HepG2 (cell line): Measurements from ENCODE around the gene ISOC2. TPM values are rescaled to one million over a fixed set of nuclear protein-coding genes. Genes with fewer than 3 reads are reported as not detected.

Experiments used
- ATAC-seq: fragments of 200-7000 bp; cut with Tn5 transposase; 3 replicates; pipeline ENCODE4 v1.9.1; 2020; ENCODE audit warnings: mild to moderate bottlenecking, moderate library complexity
- BruUV-seq: library from RNA; stranded (reverse); fragments of 400-500 nt; replicated peaks from 2 replicates; lab custom pipeline; 2021; lab: Mats Ljungman, UMichigan
- CTCF ChIA-PET: fragments of 300-600 bp; formaldehyde crosslinking; extraction: SDS; loops from one replicate; lab custom pipeline; 2021; ENCODE audit warnings: low total read pairs, inconsistent platforms, low intra/inter-chr PET ratio; lab: Yijun Ruan, JAX
- POLR2A ChIA-PET: fragments of 350-600 bp; sonication (Branson Sonifier 250); formaldehyde crosslinking; loops from one replicate; lab custom pipeline; 2020; ENCODE audit warnings: antibody characterized with exemption, inconsistent platforms; lab: Yijun Ruan, JAX
- DNase-seq: peaks from one replicate; pipeline ENCODE4 v3.0.0-alpha.2; 2015; ENCODE audit warnings: low spot score
- FAIRE-seq: peaks from 3 replicates; lab custom pipeline; 2011; peaks lifted over from hg19 to GRCh38; lab: Jason Lieb, UNC
- H2AFZ ChIP-seq: one replicate; pipeline ENCODE4 v1.6.1; 2011; ENCODE audit warnings: low read length, inconsistent platforms
- H3K27ac ChIP-seq: fragments of 300-600 bp; 3 replicates; pipeline ENCODE4 v1.8.0; 2011; ENCODE audit warnings: mixed run types, mild to moderate bottlenecking, mixed read lengths, low read length, inconsistent platforms; ENCODE audit not compliant: insufficient read depth; ENCODE audit errors: extremely low read length
- H3K27me3 ChIP-seq, 2 experiments: fragments of 200-600 bp in 1 of 2; 2 replicates in 1 of 2; 3 replicates in 1 of 2; pipeline versions ENCODE4 v1.6.0 to v1.8.0; 2011; ENCODE audit warnings: low read length in 2 of 2, mild to moderate bottlenecking in 2 of 2, moderate library complexity in 2 of 2, inconsistent platforms in 1 of 2; ENCODE audit not compliant: insufficient read depth in 2 of 2, control insufficient read depth in 1 of 2
- H3K36me3 ChIP-seq, 2 experiments: fragments of 200-600 bp in 1 of 2; replicated peaks in 1 of 2; 2 replicates in 1 of 2; 3 replicates in 1 of 2; pipeline versions ENCODE4 v1.5.1 to v1.8.0; 2011; ENCODE audit warnings: low read length in 2 of 2, inconsistent platforms in 1 of 2; ENCODE audit not compliant: insufficient read depth in 2 of 2, control insufficient read depth in 1 of 2
- H3K4me1 ChIP-seq: 2 replicates; pipeline ENCODE4 v1.5.1; 2012; ENCODE audit warnings: low read length, inconsistent platforms; ENCODE audit not compliant: insufficient read depth
- H3K4me2 ChIP-seq: 2 replicates; pipeline ENCODE4 v1.6.0; 2011; ENCODE audit warnings: low read depth, low read length, inconsistent platforms
- H3K4me3 ChIP-seq, 3 experiments: fragments of 200-600 bp in 1 of 3; sonication (generic), shearing (Covaris generic) in 1 of 3; replicated peaks in 1 of 3; 2 replicates each; pipeline ENCODE4 v1.5.1; 2011 to 2016; ENCODE audit warnings: low read length in 3 of 3, inconsistent platforms in 2 of 3, low read depth in 2 of 3, mild to moderate bottlenecking in 2 of 3, control low read depth in 1 of 3, mixed read lengths in 1 of 3; ENCODE audit not compliant: insufficient read depth in 1 of 3
- H3K79me2 ChIP-seq: one replicate; pipeline ENCODE4 v1.6.1; 2011; ENCODE audit warnings: low read length, inconsistent platforms; ENCODE audit not compliant: insufficient read depth
- H3K9ac ChIP-seq: 2 replicates; pipeline ENCODE4 v1.6.0; 2011; ENCODE audit warnings: mild to moderate bottlenecking, low read depth, low read length, inconsistent platforms; ENCODE audit not compliant: insufficient read depth
- H3K9me3 ChIP-seq: 2 replicates; pipeline ENCODE4 v1.5.1; 2012; ENCODE audit warnings: mild to moderate bottlenecking, low read length
- H4K20me1 ChIP-seq: 2 replicates; pipeline ENCODE4 v1.6.0; 2011; ENCODE audit warnings: inconsistent platforms, mild to moderate bottlenecking, low read length, moderate library complexity; ENCODE audit not compliant: insufficient read depth
- RBM22 ChIP-seq: fragments of 200-400 bp; formaldehyde crosslinking; optimal IDR thresholded peaks from 2 replicates; pipeline ENCODE3; 2017; ENCODE audit warnings: mild to moderate bottlenecking, low read length, moderate library complexity
- SPEN ChIP-seq: sonication (generic); formaldehyde crosslinking; IDR thresholded peaks from 2 replicates; pipeline ENCODE4 v1.5.1; 2020; ENCODE audit warnings: low read depth, mild to moderate bottlenecking, missing genetic modification reagents
- SRSF1 ChIP-seq: fragments of 200-400 bp; formaldehyde crosslinking; optimal IDR thresholded peaks from 2 replicates; pipeline ENCODE3; 2017; ENCODE audit warnings: mild to moderate bottlenecking, low read depth, low read length, moderate library complexity
- ZNF563 ChIP-seq: sonication (generic); formaldehyde crosslinking; IDR thresholded peaks from 2 replicates; pipeline ENCODE4 v1.8.0; 2022; ENCODE audit warnings: mild to moderate bottlenecking, moderate library complexity, missing genetic modification reagents
- ZNF776 ChIP-seq: sonication (generic); formaldehyde crosslinking; IDR thresholded peaks from 2 replicates; pipeline ENCODE4 v1.4.0; 2020; ENCODE audit warnings: mild to moderate bottlenecking, missing genetic modification reagents
- ZSCAN20 ChIP-seq: sonication (generic); formaldehyde crosslinking; IDR thresholded peaks from 2 replicates; pipeline ENCODE4 v1.4.0; 2020; ENCODE audit warnings: missing genetic modification reagents, mild to moderate bottlenecking, borderline replicate concordance
- ZSCAN21 ChIP-seq: sonication (generic); formaldehyde crosslinking; IDR thresholded peaks from 2 replicates; pipeline ENCODE4 v1.8.0; 2022; ENCODE audit warnings: mild to moderate bottlenecking, missing genetic modification reagents, moderate library complexity, borderline replicate concordance
- WGBS: methylation state at CpG from one replicate; pipeline ENCODE4 v1.1.6; 2017; ENCODE audit warnings: low lambda C conversion rate; 5-methylcytosine and 5-hydroxymethylcytosine counted together
- in situ Hi-C: cut with HindIII; loops from 2 replicates; pipeline ENCODE4 v1.10.0; 2017; ENCODE audit warnings: low pct_unique_long_range_greater_than_20kb; ENCODE audit not compliant: extremely low pct_ligation_motif_present
- intact Hi-C: fragments of 100-400 bp; cut with micrococcal nuclease; formaldehyde crosslinking; loops from one replicate; pipeline ENCODE4 v1.10.0; 2022; ENCODE audit not compliant: unreplicated experiment
- polyA plus RNA-seq, 8 experiments: library from polyadenylated mRNA; depleted of rRNA in 3 of 8; stranded (reverse) in 7 of 8; unstranded in 1 of 8; fragments of >200 nt; fragmentation: Illumina TruSeq in 4 of 8; extraction: Trizol in 4 of 8; gene quantifications; 2 replicates each; pipeline versions ENCODE4 v1.2.1 to v1.2.3, GENCODE V29; 2011 to 2016; ENCODE audit warnings: low read depth in 4 of 8, missing spikeins in 1 of 8, mixed read lengths in 1 of 8; ENCODE audit not compliant: insufficient read depth in 1 of 8
- total RNA-seq, 5 experiments: library from RNA; depleted of rRNA; stranded (reverse); fragments of >200 nt; fragmentation: Illumina TruSeq; extraction: Trizol; gene quantifications; 2 replicates each; pipeline ENCODE4 v1.2.3, GENCODE V29; 2016; ENCODE audit warnings: low read depth in 1 of 5
- TF ChIP-seq, protein P1 (sequence below): sonication (generic); formaldehyde crosslinking; IDR thresholded peaks from 2 replicates; pipeline ENCODE4 v1.4.0; 2020; ENCODE audit warnings: missing genetic modification reagents, borderline replicate concordance
- TF ChIP-seq, protein P2 (sequence below): sonication (generic); formaldehyde crosslinking; IDR thresholded peaks from 2 replicates; pipeline ENCODE4 v1.5.0; 2020; ENCODE audit warnings: mild to moderate bottlenecking, missing genetic modification reagents
- TF ChIP-seq, protein P3 (sequence below): sonication (generic); formaldehyde crosslinking; IDR thresholded peaks from 2 replicates; pipeline ENCODE4 v1.4.0; 2020; ENCODE audit warnings: mild to moderate bottlenecking, missing genetic modification reagents
- TF ChIP-seq, protein P4 (sequence below): sonication (generic); formaldehyde crosslinking; IDR thresholded peaks from 2 replicates; pipeline ENCODE4 v1.8.0; 2022; ENCODE audit warnings: mild to moderate bottlenecking, missing genetic modification reagents, moderate library complexity
- TF ChIP-seq, protein P5 (sequence below): sonication (generic); formaldehyde crosslinking; IDR thresholded peaks from 2 replicates; pipeline ENCODE4 v1.4.0; 2020; ENCODE audit warnings: missing genetic modification reagents; ENCODE audit errors: not compliant biosample characterization

The ISOC2 gene
- total and polyA plus RNA-seq, 2 of the 13 experiments (the other 11 are each of a cell fraction or from before 2014, with no cell fraction given): 76.8 to 105 TPM

DNA sequence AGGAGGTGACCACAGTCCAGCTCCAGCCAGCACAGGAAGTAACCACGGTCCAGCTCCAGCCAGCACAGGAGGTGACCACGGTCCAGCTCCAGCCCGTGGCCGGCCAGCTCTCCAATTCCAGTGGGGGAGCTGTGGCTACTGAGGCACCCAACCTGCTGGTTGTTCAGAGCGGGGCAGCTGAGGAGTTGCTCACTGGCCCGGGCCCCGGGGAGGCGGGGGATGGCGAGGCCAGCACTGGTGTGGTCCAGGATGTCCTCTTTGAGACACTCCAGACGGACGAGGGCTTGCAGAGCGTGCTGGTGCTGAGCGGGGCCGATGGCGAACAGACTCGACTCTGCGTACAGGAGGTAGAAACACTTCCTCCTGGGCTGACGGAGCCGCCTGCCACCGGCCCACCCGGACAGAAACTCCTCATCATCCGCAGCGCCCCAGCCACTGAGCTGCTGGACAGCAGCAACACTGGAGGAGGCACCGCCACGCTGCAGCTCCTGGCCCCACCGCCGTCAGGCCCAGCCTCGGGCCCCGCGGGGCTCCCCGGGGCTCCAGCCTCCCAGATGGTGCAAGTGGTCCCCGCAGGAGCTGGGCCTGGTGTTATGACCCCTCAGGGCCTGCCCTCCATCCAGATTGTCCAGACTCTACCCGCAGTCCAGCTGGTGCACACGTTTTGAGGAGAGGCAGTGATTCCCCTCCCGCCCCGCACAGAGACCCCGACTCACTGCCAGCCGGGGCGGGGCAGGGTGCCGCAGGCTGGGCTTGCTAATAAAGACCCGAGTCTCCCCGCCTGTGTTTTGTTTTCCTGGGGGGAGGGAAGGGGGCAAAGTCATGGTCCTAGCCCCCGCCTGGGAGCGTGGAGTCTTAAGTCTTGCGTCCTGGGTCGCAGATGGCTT, 22.5 kb upstream of the ISOC2 start:
- ATAC-seq (no peak), FAIRE-seq (no peak), DNase-seq (no peak)
- CTCF ChIA-PET: no interaction called here
- 96% methylated on average over 24 of the region's 46 CpGs for WGBS
- Histone ChIP-seq H3K9me3 (no peaks in the 10 kb centered on the region), H3K4me1 (peaks cover 33% of the 10 kb centered on the region), H3K27me3 (peaks cover 0 to 1% of the 10 kb centered on the region in 2 experiments; a peak in 1 of 5 replicates), H2AFZ (no peak overlapping the region), H4K20me1 (no peaks in the 10 kb centered on the region), H3K27ac (no peak overlapping the region), H3K36me3 (no peaks in the 10 kb centered on the region), H3K4me2 (0 out of 2 replicates have a peak overlapping the region, but pooled peaks have one; percentile 91), H3K4me3 (peak overlapping the region in 1 of 3 experiments; percentile 79; a peak in 1 of 6 replicates), H3K79me2 (no peaks in the 10 kb centered on the region), H3K9ac (no peak overlapping the region)
- POLR2A ChIA-PET: interaction anchor here (1.3 to 4.3 kb wide), 4 partner anchors 7 to 69 kb away, joined by 3 to 44 read pairs (median 4); partner anchors contain the start of genes ISOC2 and ZNF628
- in situ Hi-C loops: no loop called here
- no TSS peak for BruUV-seq
- intact Hi-C loops: no loop called here
- TF ChIP-seq, protein P1, sequence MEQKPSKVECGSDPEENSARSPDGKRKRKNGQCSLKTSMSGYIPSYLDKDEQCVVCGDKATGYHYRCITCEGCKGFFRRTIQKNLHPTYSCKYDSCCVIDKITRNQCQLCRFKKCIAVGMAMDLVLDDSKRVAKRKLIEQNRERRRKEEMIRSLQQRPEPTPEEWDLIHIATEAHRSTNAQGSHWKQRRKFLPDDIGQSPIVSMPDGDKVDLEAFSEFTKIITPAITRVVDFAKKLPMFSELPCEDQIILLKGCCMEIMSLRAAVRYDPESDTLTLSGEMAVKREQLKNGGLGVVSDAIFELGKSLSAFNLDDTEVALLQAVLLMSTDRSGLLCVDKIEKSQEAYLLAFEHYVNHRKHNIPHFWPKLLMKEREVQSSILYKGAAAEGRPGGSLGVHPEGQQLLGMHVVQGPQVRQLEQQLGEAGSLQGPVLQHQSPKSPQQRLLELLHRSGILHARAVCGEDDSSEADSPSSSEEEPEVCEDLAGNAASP: no peak
- TF ChIP-seq ZSCAN20 (CRISPR knock-in tag) (no peak), ZNF776 (CRISPR knock-in tag) (no peak), SRSF1 (no peak), ZNF563 (CRISPR knock-in tag) (no peak), SPEN (CRISPR knock-in tag) (no peak), RBM22 (no peak), ZSCAN21 (no peak; the same call in 1 of the 2 replicates)
- TF ChIP-seq, protein P2, sequence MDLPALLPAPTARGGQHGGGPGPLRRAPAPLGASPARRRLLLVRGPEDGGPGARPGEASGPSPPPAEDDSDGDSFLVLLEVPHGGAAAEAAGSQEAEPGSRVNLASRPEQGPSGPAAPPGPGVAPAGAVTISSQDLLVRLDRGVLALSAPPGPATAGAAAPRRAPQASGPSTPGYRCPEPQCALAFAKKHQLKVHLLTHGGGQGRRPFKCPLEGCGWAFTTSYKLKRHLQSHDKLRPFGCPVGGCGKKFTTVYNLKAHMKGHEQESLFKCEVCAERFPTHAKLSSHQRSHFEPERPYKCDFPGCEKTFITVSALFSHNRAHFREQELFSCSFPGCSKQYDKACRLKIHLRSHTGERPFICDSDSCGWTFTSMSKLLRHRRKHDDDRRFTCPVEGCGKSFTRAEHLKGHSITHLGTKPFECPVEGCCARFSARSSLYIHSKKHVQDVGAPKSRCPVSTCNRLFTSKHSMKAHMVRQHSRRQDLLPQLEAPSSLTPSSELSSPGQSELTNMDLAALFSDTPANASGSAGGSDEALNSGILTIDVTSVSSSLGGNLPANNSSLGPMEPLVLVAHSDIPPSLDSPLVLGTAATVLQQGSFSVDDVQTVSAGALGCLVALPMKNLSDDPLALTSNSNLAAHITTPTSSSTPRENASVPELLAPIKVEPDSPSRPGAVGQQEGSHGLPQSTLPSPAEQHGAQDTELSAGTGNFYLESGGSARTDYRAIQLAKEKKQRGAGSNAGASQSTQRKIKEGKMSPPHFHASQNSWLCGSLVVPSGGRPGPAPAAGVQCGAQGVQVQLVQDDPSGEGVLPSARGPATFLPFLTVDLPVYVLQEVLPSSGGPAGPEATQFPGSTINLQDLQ (CRISPR knock-in tag): no peak
- TF ChIP-seq, protein P3, sequence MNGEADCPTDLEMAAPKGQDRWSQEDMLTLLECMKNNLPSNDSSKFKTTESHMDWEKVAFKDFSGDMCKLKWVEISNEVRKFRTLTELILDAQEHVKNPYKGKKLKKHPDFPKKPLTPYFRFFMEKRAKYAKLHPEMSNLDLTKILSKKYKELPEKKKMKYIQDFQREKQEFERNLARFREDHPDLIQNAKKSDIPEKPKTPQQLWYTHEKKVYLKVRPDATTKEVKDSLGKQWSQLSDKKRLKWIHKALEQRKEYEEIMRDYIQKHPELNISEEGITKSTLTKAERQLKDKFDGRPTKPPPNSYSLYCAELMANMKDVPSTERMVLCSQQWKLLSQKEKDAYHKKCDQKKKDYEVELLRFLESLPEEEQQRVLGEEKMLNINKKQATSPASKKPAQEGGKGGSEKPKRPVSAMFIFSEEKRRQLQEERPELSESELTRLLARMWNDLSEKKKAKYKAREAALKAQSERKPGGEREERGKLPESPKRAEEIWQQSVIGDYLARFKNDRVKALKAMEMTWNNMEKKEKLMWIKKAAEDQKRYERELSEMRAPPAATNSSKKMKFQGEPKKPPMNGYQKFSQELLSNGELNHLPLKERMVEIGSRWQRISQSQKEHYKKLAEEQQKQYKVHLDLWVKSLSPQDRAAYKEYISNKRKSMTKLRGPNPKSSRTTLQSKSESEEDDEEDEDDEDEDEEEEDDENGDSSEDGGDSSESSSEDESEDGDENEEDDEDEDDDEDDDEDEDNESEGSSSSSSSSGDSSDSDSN (CRISPR knock-in tag): no peak
- TF ChIP-seq, protein P4, sequence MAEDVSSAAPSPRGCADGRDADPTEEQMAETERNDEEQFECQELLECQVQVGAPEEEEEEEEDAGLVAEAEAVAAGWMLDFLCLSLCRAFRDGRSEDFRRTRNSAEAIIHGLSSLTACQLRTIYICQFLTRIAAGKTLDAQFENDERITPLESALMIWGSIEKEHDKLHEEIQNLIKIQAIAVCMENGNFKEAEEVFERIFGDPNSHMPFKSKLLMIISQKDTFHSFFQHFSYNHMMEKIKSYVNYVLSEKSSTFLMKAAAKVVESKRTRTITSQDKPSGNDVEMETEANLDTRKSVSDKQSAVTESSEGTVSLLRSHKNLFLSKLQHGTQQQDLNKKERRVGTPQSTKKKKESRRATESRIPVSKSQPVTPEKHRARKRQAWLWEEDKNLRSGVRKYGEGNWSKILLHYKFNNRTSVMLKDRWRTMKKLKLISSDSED (CRISPR knock-in tag): no peak
- TF ChIP-seq, protein P5, sequence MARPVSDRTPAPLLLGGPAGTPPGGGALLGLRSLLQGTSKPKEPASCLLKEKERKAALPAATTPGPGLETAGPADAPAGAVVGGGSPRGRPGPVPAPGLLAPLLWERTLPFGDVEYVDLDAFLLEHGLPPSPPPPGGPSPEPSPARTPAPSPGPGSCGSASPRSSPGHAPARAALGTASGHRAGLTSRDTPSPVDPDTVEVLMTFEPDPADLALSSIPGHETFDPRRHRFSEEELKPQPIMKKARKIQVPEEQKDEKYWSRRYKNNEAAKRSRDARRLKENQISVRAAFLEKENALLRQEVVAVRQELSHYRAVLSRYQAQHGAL (CRISPR knock-in tag): no peak
